Retinal pigment epithelial cell (primary cell): ENCODE measurements around the gene STRA6.

ENCODE experiments used
- DNase-seq: peaks from one replicate; pipeline ENCODE4 v3.0.0-alpha.2; 2010; ENCODE audit warnings: low read depth
- H3K4me3 ChIP-seq: 2 replicates; pipeline ENCODE4 v1.5.1; 2011; ENCODE audit warnings: mild to moderate bottlenecking, low read length, control low read depth, moderate library complexity
- CTCF ChIP-seq: conservative IDR thresholded peaks from 2 replicates; pipeline ENCODE4 v1.5.1; 2011; ENCODE audit warnings: low read depth, low read length, control low read depth, inconsistent platforms

Gene STRA6

DNA sequence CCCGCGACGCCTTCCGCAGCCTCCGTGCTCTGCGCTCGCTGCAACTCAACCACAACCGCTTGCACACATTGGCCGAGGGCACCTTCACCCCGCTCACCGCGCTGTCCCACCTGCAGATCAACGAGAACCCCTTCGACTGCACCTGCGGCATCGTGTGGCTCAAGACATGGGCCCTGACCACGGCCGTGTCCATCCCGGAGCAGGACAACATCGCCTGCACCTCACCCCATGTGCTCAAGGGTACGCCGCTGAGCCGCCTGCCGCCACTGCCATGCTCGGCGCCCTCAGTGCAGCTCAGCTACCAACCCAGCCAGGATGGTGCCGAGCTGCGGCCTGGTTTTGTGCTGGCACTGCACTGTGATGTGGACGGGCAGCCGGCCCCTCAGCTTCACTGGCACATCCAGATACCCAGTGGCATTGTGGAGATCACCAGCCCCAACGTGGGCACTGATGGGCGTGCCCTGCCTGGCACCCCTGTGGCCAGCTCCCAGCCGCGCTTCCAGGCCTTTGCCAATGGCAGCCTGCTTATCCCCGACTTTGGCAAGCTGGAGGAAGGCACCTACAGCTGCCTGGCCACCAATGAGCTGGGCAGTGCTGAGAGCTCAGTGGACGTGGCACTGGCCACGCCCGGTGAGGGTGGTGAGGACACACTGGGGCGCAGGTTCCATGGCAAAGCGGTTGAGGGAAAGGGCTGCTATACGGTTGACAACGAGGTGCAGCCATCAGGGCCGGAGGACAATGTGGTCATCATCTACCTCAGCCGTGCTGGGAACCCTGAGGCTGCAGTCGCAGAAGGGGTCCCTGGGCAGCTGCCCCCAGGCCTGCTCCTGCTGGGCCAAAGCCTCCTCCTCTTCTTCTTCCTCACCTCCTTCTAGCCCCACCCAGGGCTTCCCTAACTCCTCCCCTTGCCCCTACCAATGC lies 27.1 kb downstream of the STRA6 start:
- TF ChIP-seq CTCF, result no peak
- H3K4me3 ChIP-seq, result no peak overlapping the region
- DNase-seq, result no peak

DNA sequence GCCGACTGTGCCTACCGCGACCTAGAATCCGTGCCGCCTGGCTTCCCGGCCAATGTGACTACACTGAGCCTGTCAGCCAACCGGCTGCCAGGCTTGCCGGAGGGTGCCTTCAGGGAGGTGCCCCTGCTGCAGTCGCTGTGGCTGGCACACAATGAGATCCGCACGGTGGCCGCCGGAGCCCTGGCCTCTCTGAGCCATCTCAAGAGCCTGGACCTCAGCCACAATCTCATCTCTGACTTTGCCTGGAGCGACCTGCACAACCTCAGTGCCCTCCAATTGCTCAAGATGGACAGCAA lies 27.7 kb downstream of the STRA6 start:
- no peak for TF ChIP-seq CTCF
- no peak for DNase-seq
- no peak overlapping the region for H3K4me3 ChIP-seq

GRCh38 chr15:74174219-74174957 lies 28.2 kb downstream of the STRA6 start:
- H3K4me3 ChIP-seq, result no peak overlapping the region
- TF ChIP-seq CTCF, result no peak

DNA sequence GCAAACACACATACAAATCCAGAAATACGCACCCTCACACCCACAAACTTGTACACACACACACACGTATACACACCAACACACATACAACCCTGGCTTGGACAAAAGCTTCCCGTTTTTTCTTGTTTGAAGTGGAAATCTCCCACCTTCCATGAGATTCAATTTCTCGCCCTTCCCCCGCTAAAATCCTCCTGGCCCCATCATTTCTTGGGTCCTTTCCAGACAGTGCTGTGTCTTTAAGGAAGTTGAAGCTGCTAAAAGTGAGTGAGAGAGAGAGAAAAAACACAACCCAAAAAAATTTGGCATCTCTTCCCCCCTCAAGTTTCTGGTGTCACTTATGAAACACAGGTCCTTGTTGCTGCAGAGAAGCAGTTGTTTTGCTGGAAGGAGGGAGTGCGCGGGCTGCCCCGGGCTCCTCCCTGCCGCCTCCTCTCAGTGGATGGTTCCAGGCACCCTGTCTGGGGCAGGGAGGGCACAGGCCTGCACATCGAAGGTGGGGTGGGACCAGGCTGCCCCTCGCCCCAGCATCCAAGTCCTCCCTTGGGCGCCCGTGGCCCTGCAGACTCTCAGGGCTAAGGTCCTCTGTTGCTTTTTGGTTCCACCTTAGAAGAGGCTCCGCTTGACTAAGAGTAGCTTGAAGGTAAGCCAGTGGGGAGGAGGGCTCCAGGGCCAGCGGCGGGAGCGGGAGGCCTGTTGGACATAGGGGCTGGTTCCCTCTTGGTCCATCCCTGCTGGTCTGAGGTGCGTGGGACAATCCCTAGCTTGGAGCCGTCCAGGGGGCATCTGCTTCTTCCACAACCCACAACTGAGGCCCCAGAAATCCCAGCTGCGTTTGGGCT lies 29.0 kb downstream of the STRA6 start, which contains the start of gene ISLR:
TSS of gene ISLR (plus strand) at position 331 of the 839 bp plus-strand sequence. CDS start 1,149 bp downstream, outside the sequence.
- DNase-seq, result no peak
- H3K4me3 ChIP-seq, result no peak within 1 kb of the TSS
- no peak for TF ChIP-seq CTCF

More at GRCh38 chr15:74174219-74174957, 28.2 kb downstream of the STRA6 start:
- DNase-seq, result no peak

- TF ChIP-seq CTCF, result no peak
- no peak overlapping the region for H3K4me3 ChIP-seq
Measured at GRCh38 chr15:74172701-74173379, 29.7 kb downstream of the STRA6 start.

GRCh38 chr15:74171965-74172541 lies 30.5 kb downstream of the STRA6 start:
- no peak for TF ChIP-seq CTCF
- no peak overlapping the region for H3K4me3 ChIP-seq
- DNase-seq, result no peak

More at GRCh38 chr15:74172701-74173379, 29.7 kb downstream of the STRA6 start:
- DNase-seq, result no peak
